ENCODE data around the gene HPGD. TPM values are rescaled to one million over a fixed set of nuclear protein-coding genes. Genes with fewer than 3 reads are reported as not detected.

The HPGD gene
- total RNA-seq, 1 experiment from 2014 or later, result 1.2 TPM

- in situ Hi-C loops (cut with HindIII; ENCODE audit: low pct_unique_long_range_greater_than_20kb, low sequenced_read_pairs), result no loop called here
- BruUV-seq (replicated peaks), result no TSS peak
- no peak overlapping the region for H3K4me3 ChIP-seq (ENCODE audit: low read depth in 2 of 2, low read length in 2 of 2)
- POLR2A ChIA-PET, result no interaction called here
- H3K36me3 ChIP-seq (ENCODE audit: control insufficient read depth, insufficient read depth, low read length), result no peaks in the 10 kb centered on the region
- H3K27ac ChIP-seq (ENCODE audit: low read length), result no peak overlapping the region
- H3K27me3 ChIP-seq (ENCODE audit: control insufficient read depth, insufficient read depth, low read length), result no peaks in the 10 kb centered on the region
- no peak for DNase-seq (ENCODE audit: low read depth, low spot score)
- intact Hi-C loops (cut with micrococcal nuclease; ENCODE audit: unreplicated experiment), result no loop called here
- CTCF ChIA-PET, result no interaction called here
- ATAC-seq, result no peak
- no peaks in the 10 kb centered on the region for H3K9me3 ChIP-seq (ENCODE audit: control insufficient read depth, insufficient read depth, low read depth, low read length)
- TF ChIP-seq CTCF (IDR thresholded peaks at IDR 0.05) (no peak), POLR2AphosphoS5 (IDR thresholded peaks at IDR 0.05; ENCODE audit: low read depth, low read length) (no peak), TCF7L2 (IDR thresholded peaks at IDR 0.05; ENCODE audit: low read depth, low read length) (no peak), SIN3A (IDR thresholded peaks at IDR 0.05; ENCODE audit: borderline replicate concordance, insufficient read depth, low read depth, low read length) (no peak), REST (IDR thresholded peaks at IDR 0.05; ENCODE audit: insufficient read depth in 1 of 2, low read depth in 2 of 2, low read length in 1 of 2) (no peak)
- H3K4me1 ChIP-seq (ENCODE audit: control insufficient read depth, insufficient read depth, low read length), result no peaks in the 10 kb centered on the region
Observed at GRCh38 chr4:174539571-174539970, 17.3 kb upstream of the HPGD start.

GRCh38 chr4:174538876-174539250, 16.6 kb upstream of the HPGD start:
- ChIA-PET POLR2A (no interaction called here), CTCF (no interaction called here)
- Histone ChIP-seq H3K27me3 (ENCODE audit: control insufficient read depth, insufficient read depth, low read length) (no peaks in the 10 kb centered on the region), H3K27ac (ENCODE audit: low read length) (no peak overlapping the region), H3K4me1 (ENCODE audit: control insufficient read depth, insufficient read depth, low read length) (no peaks in the 10 kb centered on the region), H3K9me3 (ENCODE audit: control insufficient read depth, insufficient read depth, low read depth, low read length) (no peaks in the 10 kb centered on the region), H3K4me3 (ENCODE audit: low read depth in 2 of 2, low read length in 2 of 2) (no peak overlapping the region), H3K36me3 (ENCODE audit: control insufficient read depth, insufficient read depth, low read length) (no peaks in the 10 kb centered on the region)
- no peak for TF ChIP-seq TCF7L2 (IDR thresholded peaks at IDR 0.05; ENCODE audit: low read depth, low read length)
- no peak for TF ChIP-seq POLR2AphosphoS5 (IDR thresholded peaks at IDR 0.05; ENCODE audit: low read depth, low read length)
- no peak for TF ChIP-seq CTCF (IDR thresholded peaks at IDR 0.05)
- intact Hi-C loops (cut with micrococcal nuclease; ENCODE audit: unreplicated experiment), result no loop called here
- no TSS peak for BruUV-seq (replicated peaks)
- ATAC-seq, result no peak
- no peak for DNase-seq (ENCODE audit: low read depth, low spot score)
- in situ Hi-C loops (cut with HindIII; ENCODE audit: low pct_unique_long_range_greater_than_20kb, low sequenced_read_pairs), result no loop called here

All from Panc1 (cell line).